NT2/D1 (cell line): Measurements from ENCODE around the gene FAM234B.

Source experiments
- DNase-seq: peaks from one replicate; pipeline ENCODE4 v3.0.0-alpha.2; 2011; ENCODE audit warnings: low read depth, low spot score
- H3K27me3 ChIP-seq: 2 replicates; pipeline ENCODE4 v1.6.0; 2011; ENCODE audit warnings: mild to moderate bottlenecking; ENCODE audit not compliant: insufficient read length, insufficient read depth
- H3K36me3 ChIP-seq: 2 replicates; pipeline ENCODE4 v1.6.1; 2011; ENCODE audit warnings: mild to moderate bottlenecking, low read length, mixed read lengths; ENCODE audit not compliant: insufficient read depth, insufficient read length
- H3K4me1 ChIP-seq: 2 replicates; pipeline ENCODE4 v1.5.1; 2011; ENCODE audit not compliant: insufficient read depth, insufficient read length
- H3K4me3 ChIP-seq: 2 replicates; pipeline ENCODE4 v1.5.1; 2011; ENCODE audit warnings: low read depth; ENCODE audit not compliant: insufficient read length
- H3K9ac ChIP-seq: 2 replicates; pipeline ENCODE4 v1.6.0; 2011; ENCODE audit warnings: low read depth; ENCODE audit not compliant: insufficient read length
- H3K9me3 ChIP-seq: 2 replicates; pipeline ENCODE4 v1.5.1; 2011; ENCODE audit warnings: mild to moderate bottlenecking, low read length; ENCODE audit not compliant: insufficient read depth
- SUZ12 ChIP-seq: IDR thresholded peaks from 2 replicates; pipeline ENCODE4 v1.6.1; 2011; ENCODE audit not compliant: insufficient read length, insufficient read depth; ENCODE audit errors: extremely low read depth
- YY1 ChIP-seq: IDR thresholded peaks from 2 replicates; pipeline ENCODE4 v1.6.1; 2011; ENCODE audit not compliant: insufficient read length, insufficient read depth
- ZNF274 ChIP-seq: IDR thresholded peaks from 2 replicates; pipeline ENCODE4 v1.6.1; 2011; ENCODE audit warnings: mild to moderate bottlenecking, low read depth, low read length

Gene FAM234B

DNA sequence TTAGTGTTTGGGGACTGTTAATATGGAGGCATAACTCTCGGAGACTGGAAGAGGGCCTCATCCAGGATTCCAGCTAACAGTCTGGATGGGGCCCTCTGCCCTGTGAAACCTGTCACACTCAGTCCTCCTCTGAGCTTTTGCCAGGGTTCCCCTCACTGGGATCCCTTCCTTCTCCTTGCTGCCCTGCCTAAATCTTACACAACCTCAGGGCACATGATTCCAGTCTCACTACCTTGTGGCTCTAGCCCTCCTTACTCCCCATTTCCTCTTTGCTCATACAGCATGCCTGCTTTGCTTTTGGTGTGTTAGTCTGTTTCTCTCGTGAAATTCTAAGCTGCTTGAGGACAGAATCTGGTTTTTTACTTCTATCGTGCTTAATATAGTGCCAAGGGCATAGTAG is 60.2 kb downstream of the FAM234B start:
- H3K27me3 ChIP-seq: peaks cover 13% of the 10 kb centered on the region
- no peak overlapping the region for H3K9ac ChIP-seq
- H3K36me3 ChIP-seq: no peaks in the 10 kb centered on the region
- H3K4me1 ChIP-seq: peaks cover 7% of the 10 kb centered on the region
- H3K9me3 ChIP-seq: no peaks in the 10 kb centered on the region
- no peak overlapping the region for H3K4me3 ChIP-seq
- DNase-seq: no peak
- TF ChIP-seq SUZ12 (no peak), ZNF274 (no peak), YY1 (no peak)

DNA sequence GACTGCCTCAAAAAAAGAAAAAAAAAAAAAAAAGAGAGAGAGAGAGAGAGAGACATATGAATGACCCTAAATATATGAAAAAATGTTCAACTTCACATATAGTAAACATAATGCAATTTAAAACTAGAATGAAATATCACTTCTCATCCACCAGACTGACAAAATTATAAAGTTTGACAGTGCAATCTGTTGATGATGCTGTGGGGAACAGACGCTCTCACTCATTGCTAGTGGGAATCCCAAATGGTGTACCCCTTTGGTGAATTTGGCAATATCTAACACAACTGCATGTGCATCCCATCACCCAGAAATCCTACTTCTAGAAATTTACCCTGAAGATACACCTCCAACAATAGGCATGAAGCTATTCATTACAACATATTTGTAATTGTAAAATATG is 61.6 kb downstream of the FAM234B start:
- H3K9ac ChIP-seq: no peak overlapping the region
- H3K27me3 ChIP-seq: peaks cover 2% of the 10 kb centered on the region
- DNase-seq: no peak
- TF ChIP-seq SUZ12 (no peak), ZNF274 (no peak), YY1 (no peak)
- no peak overlapping the region for H3K4me3 ChIP-seq
- H3K4me1 ChIP-seq: no peaks in the 10 kb centered on the region
- no peaks in the 10 kb centered on the region for H3K9me3 ChIP-seq
- no peaks in the 10 kb centered on the region for H3K36me3 ChIP-seq

DNA sequence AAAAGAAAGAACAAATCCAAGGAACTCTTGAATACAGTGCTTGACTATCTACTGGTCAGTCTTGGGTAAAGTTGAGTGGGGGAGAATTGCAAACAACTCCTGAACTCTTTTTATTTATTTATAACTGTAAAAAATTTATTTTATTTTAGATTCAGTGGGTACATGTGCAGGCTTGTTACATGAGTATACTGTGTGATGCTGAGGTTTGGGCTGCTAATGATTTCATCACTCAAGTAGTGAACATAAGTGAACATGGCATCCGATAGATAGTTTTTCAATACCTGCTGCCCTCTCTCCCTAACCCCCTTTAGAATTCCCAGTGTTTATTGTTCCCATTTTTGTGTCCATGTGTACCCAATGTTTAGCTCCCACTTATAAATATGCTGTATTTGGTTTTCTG is 62.5 kb downstream of the FAM234B start:
- H3K4me3 ChIP-seq: no peak overlapping the region
- DNase-seq: no peak
- TF ChIP-seq YY1 (no peak), SUZ12 (no peak), ZNF274 (no peak)
- no peaks in the 10 kb centered on the region for H3K4me1 ChIP-seq
- H3K9ac ChIP-seq: no peak overlapping the region
- peaks cover 2% of the 10 kb centered on the region for H3K27me3 ChIP-seq
- H3K9me3 ChIP-seq: peaks cover 4% of the 10 kb centered on the region
- H3K36me3 ChIP-seq: no peaks in the 10 kb centered on the region

DNA sequence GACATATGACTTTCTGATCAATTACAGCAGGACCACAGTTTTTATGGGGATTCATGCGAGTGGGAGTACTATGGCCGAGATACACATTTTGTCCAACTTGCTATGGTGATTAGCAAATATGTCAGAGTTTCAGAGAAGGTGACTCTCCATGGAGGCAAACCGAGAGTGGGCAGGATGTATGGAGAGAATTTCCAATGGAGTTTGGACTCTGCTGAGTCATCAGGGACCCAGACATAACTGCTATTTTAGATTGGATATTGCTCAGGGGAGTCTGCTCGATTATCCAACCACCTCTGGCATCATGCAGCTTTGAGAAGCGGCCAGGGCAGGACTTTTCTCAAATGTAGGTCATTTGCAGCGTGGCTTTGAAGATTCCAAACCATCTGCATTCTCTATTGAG is 68.8 kb downstream of the FAM234B start:
- H3K4me3 ChIP-seq: no peak overlapping the region
- no peaks in the 10 kb centered on the region for H3K27me3 ChIP-seq
- H3K9me3 ChIP-seq: peaks cover 11% of the 10 kb centered on the region
- no peaks in the 10 kb centered on the region for H3K36me3 ChIP-seq
- no peak for TF ChIP-seq SUZ12
- TF ChIP-seq YY1: no peak
- TF ChIP-seq ZNF274: no peak
- H3K4me1 ChIP-seq: peaks cover 3% of the 10 kb centered on the region
- DNase-seq: no peak
- no peak overlapping the region for H3K9ac ChIP-seq

DNA sequence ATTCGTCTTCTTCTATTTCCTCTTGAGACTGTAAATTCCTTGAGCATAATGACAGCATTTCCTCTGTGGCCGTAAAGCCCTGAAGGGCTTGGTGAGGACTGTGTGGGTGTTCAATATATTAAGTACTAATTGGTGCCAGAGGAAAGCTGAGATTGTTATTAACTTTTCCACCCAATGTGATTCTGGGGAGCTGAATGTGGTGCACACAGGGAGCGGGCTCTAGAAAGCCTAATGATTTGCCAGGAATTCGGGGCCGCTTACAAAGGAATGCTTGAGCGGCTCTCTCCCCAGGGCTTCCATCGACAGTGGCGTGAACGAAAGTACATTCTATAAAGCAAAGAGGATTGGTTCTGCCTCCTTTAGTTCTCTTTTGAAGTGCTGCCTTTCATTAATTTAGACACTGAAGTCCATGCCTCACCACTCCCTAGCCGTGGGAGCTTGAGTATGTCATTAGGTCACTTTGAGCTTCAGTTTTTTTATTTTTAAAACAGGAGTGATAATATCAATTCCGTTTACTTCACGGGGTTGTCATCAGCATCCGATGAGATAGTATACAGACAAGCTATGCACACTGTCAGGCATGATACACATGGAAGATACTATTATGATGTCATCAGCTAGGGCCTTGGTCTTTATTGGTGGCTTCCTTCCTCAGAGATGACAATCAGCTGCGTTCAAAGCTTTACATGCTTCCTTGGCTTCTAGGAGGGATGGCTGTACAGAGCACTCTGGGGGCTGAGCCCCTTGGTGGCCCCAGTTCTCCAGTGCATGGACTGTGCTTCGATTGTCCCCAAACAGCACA is 70.3 kb downstream of the FAM234B start:
- Histone ChIP-seq H3K4me3 (no peak overlapping the region), H3K9ac (no peak overlapping the region), H3K27me3 (no peaks in the 10 kb centered on the region), H3K36me3 (no peaks in the 10 kb centered on the region), H3K9me3 (peaks cover 11% of the 10 kb centered on the region), H3K4me1 (peaks cover 3% of the 10 kb centered on the region)
- DNase-seq: no peak
- no peak for TF ChIP-seq YY1
- TF ChIP-seq ZNF274: no peak
- no peak for TF ChIP-seq SUZ12

DNA sequence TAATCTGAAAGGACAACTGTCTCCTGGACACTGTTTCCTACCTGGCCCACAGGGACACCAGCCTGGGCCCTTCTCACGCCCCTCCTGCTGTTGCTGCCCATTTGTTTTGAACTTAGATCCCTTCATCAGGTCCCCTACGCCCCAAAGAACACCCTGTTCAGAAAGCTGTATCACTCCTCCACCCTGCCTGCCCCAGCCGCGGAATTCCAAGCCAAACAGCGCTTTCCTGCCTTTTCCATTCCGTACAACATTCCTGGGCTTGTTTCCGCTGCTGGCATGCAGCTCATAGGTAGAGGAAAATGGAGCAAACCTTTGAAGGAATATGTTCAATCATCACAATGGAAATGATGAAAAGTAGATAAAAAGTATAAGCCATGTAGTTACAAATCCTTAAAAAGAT is 72.1 kb downstream of the FAM234B start:
- H3K9ac ChIP-seq: no peak overlapping the region
- H3K4me1 ChIP-seq: peaks cover 3% of the 10 kb centered on the region
- no peak for DNase-seq
- TF ChIP-seq SUZ12 (no peak), ZNF274 (no peak), YY1 (no peak)
- H3K4me3 ChIP-seq: no peak overlapping the region
- H3K27me3 ChIP-seq: no peaks in the 10 kb centered on the region
- peaks cover 11% of the 10 kb centered on the region for H3K9me3 ChIP-seq
- H3K36me3 ChIP-seq: no peaks in the 10 kb centered on the region

DNA sequence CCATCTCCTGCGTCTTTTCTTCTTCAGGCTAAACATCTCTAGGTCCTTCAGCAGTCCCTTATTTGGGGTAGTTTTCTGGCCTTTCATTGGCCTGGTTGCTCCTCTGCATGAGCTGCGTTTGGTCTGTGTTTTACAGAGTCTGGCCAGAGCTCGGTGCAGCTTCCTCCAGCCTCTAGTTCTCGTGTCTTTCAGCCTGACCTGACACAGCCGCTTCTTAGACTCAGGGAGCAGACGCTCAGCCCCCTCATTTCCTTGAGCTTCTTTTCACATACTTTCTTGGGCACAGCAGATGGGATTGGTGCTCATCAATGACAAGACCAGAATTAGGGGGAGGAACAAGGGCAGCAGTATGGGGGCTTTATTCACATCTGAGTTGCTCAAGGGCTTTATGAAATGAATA is 72.8 kb downstream of the FAM234B start:
- peaks cover 3% of the 10 kb centered on the region for H3K4me1 ChIP-seq
- no peaks in the 10 kb centered on the region for H3K36me3 ChIP-seq
- no peak overlapping the region for H3K4me3 ChIP-seq
- no peak for DNase-seq
- TF ChIP-seq YY1 (no peak), SUZ12 (no peak), ZNF274 (no peak)
- H3K27me3 ChIP-seq: no peaks in the 10 kb centered on the region
- no peak overlapping the region for H3K9ac ChIP-seq
- peaks cover 4% of the 10 kb centered on the region; the same call in 1 of the 2 replicates for H3K9me3 ChIP-seq
